ENCODE results near the gene INCA1. TPM values are rescaled to one million over a fixed set of nuclear protein-coding genes. Genes with fewer than 3 reads are reported as not detected.

INCA1 gene
- total and polyA plus RNA-seq, 2 of the 13 experiments (the other 11 are each of a cell fraction or from before 2014, with no cell fraction given), result 0.93 to 2.6 TPM

DNA sequence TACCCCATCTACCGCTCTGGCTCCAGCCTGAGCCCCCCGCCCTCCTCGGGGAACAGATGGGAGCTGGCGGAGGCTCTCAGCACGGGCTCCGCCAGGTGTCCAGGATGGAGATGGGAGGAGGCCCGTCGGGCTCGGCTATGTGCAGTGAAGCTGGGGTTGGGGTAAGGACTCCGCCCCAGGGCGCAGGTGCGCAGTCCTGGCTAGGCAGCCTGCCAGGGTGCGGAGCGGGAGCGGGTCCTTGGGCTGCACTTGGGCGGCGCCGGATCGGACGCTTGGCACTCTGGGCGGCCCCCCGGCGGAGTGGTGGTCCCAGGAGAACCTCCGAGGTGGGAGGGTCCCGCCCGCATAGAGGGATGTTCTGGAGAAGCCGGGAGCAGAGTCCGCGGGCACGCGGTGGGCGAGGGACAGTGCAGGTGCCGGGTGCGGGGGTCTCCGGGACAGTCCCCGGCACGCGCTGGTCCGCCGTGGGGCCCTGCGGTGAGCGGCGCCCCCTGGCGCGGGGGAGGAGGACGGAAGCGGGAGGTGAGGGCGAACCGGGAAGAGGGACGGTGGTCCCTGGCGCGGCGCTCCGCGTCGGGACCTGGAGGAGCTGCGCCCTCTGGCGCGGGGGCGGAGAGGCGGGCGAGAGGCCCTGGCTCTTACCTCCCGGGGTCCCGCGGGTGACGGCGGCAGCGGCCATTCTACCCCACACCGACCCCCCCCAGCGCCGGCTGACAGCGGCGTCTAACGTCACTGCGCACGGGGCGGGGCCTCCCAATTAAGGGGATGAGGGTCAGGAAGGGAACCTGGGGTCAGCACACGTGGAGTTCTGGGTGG is 10.2 kb downstream of the INCA1 start, which contains the start of gene CAMTA2 (continued):
- TF ChIP-seq ZSCAN21 (CRISPR knock-in tag; IDR thresholded peaks at IDR 0.05; ENCODE audit: borderline replicate concordance) (peak; percentile 69), ZNF205 (CRISPR knock-in tag; IDR thresholded peaks at IDR 0.05) (peak; percentile 48; the same call in 1 of the 2 replicates), ZNF44 (CRISPR knock-in tag; IDR thresholded peaks at IDR 0.05) (no peak), ZNF709 (CRISPR knock-in tag; IDR thresholded peaks at IDR 0.05) (peak; percentile 92), HOXA9 (CRISPR knock-in tag; IDR thresholded peaks at IDR 0.05; ENCODE audit: borderline replicate concordance) (0 out of 2 replicates have a peak, but pooled peaks have one; percentile 60), ZNF782 (CRISPR knock-in tag; IDR thresholded peaks at IDR 0.05; ENCODE audit: borderline replicate concordance) (peak; percentile 30; the same call in 1 of the 2 replicates), ZNF670 (CRISPR knock-in tag; IDR thresholded peaks at IDR 0.05; ENCODE audit: borderline replicate concordance) (peak; percentile 90; the same call in 1 of the 2 replicates), MIER3 (CRISPR knock-in tag; IDR thresholded peaks at IDR 0.05; ENCODE audit: borderline replicate concordance) (peak; percentile 56; the same call in 1 of the 2 replicates), ZFP82 (CRISPR knock-in tag; IDR thresholded peaks at IDR 0.05; ENCODE audit: borderline replicate concordance) (peak; percentile 95), MAFG (CRISPR knock-in tag; IDR thresholded peaks at IDR 0.05) (no peak), ATF3 (CRISPR knock-in tag; IDR thresholded peaks at IDR 0.05) (peak; percentile 49), ZNF33A (CRISPR knock-in tag; IDR thresholded peaks at IDR 0.05; ENCODE audit: borderline replicate concordance) (no peak), GABPB1 (CRISPR knock-in tag; IDR thresholded peaks at IDR 0.05) (peak; percentile 94), MED8 (CRISPR knock-in tag; IDR thresholded peaks at IDR 0.05; ENCODE audit: insufficient replicate concordance) (no peak)
- TF ChIP-seq, protein P1, sequence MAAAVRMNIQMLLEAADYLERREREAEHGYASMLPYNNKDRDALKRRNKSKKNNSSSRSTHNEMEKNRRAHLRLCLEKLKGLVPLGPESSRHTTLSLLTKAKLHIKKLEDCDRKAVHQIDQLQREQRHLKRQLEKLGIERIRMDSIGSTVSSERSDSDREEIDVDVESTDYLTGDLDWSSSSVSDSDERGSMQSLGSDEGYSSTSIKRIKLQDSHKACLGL (CRISPR knock-in tag; IDR thresholded peaks at IDR 0.05), result no peak
- TF ChIP-seq, protein P2, sequence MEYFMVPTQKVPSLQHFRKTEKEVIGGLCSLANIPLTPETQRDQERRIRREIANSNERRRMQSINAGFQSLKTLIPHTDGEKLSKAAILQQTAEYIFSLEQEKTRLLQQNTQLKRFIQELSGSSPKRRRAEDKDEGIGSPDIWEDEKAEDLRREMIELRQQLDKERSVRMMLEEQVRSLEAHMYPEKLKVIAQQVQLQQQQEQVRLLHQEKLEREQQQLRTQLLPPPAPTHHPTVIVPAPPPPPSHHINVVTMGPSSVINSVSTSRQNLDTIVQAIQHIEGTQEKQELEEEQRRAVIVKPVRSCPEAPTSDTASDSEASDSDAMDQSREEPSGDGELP (IDR thresholded peaks at IDR 0.05; ENCODE audit: borderline replicate concordance, low read depth), result peak; percentile 35; the same call in 1 of the 2 replicates
- TF ChIP-seq, protein P3, sequence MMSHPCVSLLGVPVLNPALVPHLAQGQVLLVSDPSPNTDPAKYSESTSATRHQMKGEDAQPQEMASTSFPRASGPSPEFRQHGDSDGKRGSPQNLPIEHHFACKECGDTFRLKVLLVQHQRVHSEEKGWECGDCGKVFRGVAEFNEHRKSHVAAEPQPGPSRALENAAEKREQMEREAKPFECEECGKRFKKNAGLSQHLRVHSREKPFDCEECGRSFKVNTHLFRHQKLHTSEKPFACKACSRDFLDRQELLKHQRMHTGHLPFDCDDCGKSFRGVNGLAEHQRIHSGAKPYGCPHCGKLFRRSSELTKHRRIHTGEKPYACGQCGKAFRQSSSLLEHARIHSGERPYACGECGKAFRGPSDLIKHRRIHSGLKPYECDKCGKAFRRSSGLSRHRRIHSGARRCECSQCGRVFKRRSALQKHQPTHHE (CRISPR knock-in tag; IDR thresholded peaks at IDR 0.05; ENCODE audit: borderline replicate concordance), result 0 out of 2 replicates have a peak, but pooled peaks have one; percentile 74
- TF ChIP-seq, protein P4, sequence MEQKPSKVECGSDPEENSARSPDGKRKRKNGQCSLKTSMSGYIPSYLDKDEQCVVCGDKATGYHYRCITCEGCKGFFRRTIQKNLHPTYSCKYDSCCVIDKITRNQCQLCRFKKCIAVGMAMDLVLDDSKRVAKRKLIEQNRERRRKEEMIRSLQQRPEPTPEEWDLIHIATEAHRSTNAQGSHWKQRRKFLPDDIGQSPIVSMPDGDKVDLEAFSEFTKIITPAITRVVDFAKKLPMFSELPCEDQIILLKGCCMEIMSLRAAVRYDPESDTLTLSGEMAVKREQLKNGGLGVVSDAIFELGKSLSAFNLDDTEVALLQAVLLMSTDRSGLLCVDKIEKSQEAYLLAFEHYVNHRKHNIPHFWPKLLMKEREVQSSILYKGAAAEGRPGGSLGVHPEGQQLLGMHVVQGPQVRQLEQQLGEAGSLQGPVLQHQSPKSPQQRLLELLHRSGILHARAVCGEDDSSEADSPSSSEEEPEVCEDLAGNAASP (CRISPR knock-in tag; IDR thresholded peaks at IDR 0.05; ENCODE audit: borderline replicate concordance), result peak; percentile 26; the same call in 1 of the 2 replicates
- TF ChIP-seq, protein P5, sequence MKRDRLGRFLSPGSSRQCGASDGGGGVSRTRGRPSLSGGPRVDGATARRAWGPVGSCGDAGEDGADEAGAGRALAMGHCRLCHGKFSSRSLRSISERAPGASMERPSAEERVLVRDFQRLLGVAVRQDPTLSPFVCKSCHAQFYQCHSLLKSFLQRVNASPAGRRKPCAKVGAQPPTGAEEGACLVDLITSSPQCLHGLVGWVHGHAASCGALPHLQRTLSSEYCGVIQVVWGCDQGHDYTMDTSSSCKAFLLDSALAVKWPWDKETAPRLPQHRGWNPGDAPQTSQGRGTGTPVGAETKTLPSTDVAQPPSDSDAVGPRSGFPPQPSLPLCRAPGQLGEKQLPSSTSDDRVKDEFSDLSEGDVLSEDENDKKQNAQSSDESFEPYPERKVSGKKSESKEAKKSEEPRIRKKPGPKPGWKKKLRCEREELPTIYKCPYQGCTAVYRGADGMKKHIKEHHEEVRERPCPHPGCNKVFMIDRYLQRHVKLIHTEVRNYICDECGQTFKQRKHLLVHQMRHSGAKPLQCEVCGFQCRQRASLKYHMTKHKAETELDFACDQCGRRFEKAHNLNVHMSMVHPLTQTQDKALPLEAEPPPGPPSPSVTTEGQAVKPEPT (CRISPR knock-in tag; IDR thresholded peaks at IDR 0.05; ENCODE audit: low read depth), result no peak

Measured in HepG2 (cell line).